Calu3 (cell line): ENCODE results near the gene ZMYND10. TPM values are rescaled to one million over a fixed set of nuclear protein-coding genes. Genes with fewer than 3 reads are reported as not detected.

Source experiments
- BruUV-seq: library from RNA; stranded (reverse); fragments of 400-500 nt; replicated peaks from 2 replicates; lab custom pipeline; 2021; lab: Mats Ljungman, UMichigan
- CTCF ChIA-PET: fragments of 300-600 bp; sonication (Branson Sonifier 250); formaldehyde crosslinking; loops from one replicate; lab custom pipeline; 2022; ENCODE audit warnings: antibody characterized with exemption; lab: Charles Lee
- DNase-seq: peaks from one replicate; pipeline ENCODE4 v3.0.0; 2022
- H3K27ac Mint-ChIP-seq: one replicate; pipeline ENCODE4 v1.8.0; 2022; ENCODE audit warnings: mixed read lengths; ENCODE audit not compliant: unreplicated experiment
- H3K27me3 Mint-ChIP-seq: one replicate; pipeline ENCODE4 v1.8.0; 2022; ENCODE audit warnings: mixed read lengths; ENCODE audit not compliant: unreplicated experiment
- H3K36me3 Mint-ChIP-seq: one replicate; pipeline ENCODE4 v1.8.0; 2022; ENCODE audit warnings: mild to moderate bottlenecking, moderate library complexity, mixed read lengths; ENCODE audit not compliant: insufficient read depth, unreplicated experiment
- H3K4me1 Mint-ChIP-seq: one replicate; pipeline ENCODE4 v1.8.0; 2022; ENCODE audit warnings: mild to moderate bottlenecking, low read depth, mixed read lengths; ENCODE audit not compliant: unreplicated experiment
- H3K4me3 Mint-ChIP-seq: one replicate; pipeline ENCODE4 v1.8.0; 2022; ENCODE audit warnings: mild to moderate bottlenecking, low read depth, moderate library complexity, mixed read lengths; ENCODE audit not compliant: unreplicated experiment
- H3K9me3 Mint-ChIP-seq: one replicate; pipeline ENCODE4 v1.8.0; 2022; ENCODE audit warnings: low read depth, mixed read lengths; ENCODE audit not compliant: unreplicated experiment
- CTCF ChIP-seq: fragments of 200-600 bp; IDR thresholded peaks from one replicate; pipeline ENCODE4 v1.8.0; 2022; ENCODE audit warnings: antibody characterized with exemption; ENCODE audit not compliant: unreplicated experiment
- intact Hi-C: fragments of 100-400 bp; cut with micrococcal nuclease; formaldehyde crosslinking; loops from one replicate; pipeline ENCODE4 v1.10.0; 2022; ENCODE audit not compliant: unreplicated experiment
- total RNA-seq: library from RNA; stranded (reverse); gene quantifications from 2 replicates; pipeline ENCODE4 v1.2.3, GENCODE V29; 2022

ZMYND10 gene
- total RNA-seq, 1 experiment from 2014 or later = 0.71 TPM

GRCh38 chr3:50356553-50356952 is 11.0 kb upstream of the ZMYND10 start:
- intact Hi-C loops = no loop called here
- CTCF ChIA-PET = interaction anchor here (0.6 kb wide), 1 partner anchor 84 kb away, joined by 4 read pairs; no protein-coding TSS in a partner anchor
- H3K27me3 Mint-ChIP-seq = no peaks in the 10 kb centered on the region

GRCh38 chr3:50355829-50356552 is 10.5 kb upstream of the ZMYND10 start:
- TF ChIP-seq CTCF = no peak
- CTCF ChIA-PET = interaction anchor here (0.6 kb wide), 2 partner anchors 25 to 83 kb away, joined by 4 read pairs; no protein-coding TSS in a partner anchor
- Mint-ChIP-seq H3K27ac (no peak overlapping the region), H3K27me3 (no peaks in the 10 kb centered on the region), H3K4me3 (no peak overlapping the region), H3K4me1 (peaks cover 10% of the 10 kb centered on the region), H3K9me3 (no peaks in the 10 kb centered on the region), H3K36me3 (peaks cover 34% of the 10 kb centered on the region)
- DNase-seq = no peak
- intact Hi-C loops = no loop called here
- no TSS peak for BruUV-seq

More at GRCh38 chr3:50356553-50356952, 11.0 kb upstream of the ZMYND10 start:
- no peak overlapping the region for H3K27ac Mint-ChIP-seq
- no peaks in the 10 kb centered on the region for H3K9me3 Mint-ChIP-seq
- H3K4me1 Mint-ChIP-seq = peaks cover 10% of the 10 kb centered on the region
- DNase-seq = no peak
- H3K36me3 Mint-ChIP-seq = peaks cover 29% of the 10 kb centered on the region
- no TSS peak for BruUV-seq
- TF ChIP-seq CTCF = no peak
- H3K4me3 Mint-ChIP-seq = peak overlapping the region; percentile 96

- intact Hi-C loops = no loop called here
- no peak overlapping the region for H3K27ac Mint-ChIP-seq
- DNase-seq = no peak
- H3K9me3 Mint-ChIP-seq = no peaks in the 10 kb centered on the region
- peaks cover 43% of the 10 kb centered on the region for H3K36me3 Mint-ChIP-seq
- no TSS peak for BruUV-seq
- no peaks in the 10 kb centered on the region for H3K27me3 Mint-ChIP-seq
- TF ChIP-seq CTCF = no peak
- CTCF ChIA-PET = no interaction called here
- H3K4me1 Mint-ChIP-seq = peaks cover 17% of the 10 kb centered on the region
- no peak overlapping the region for H3K4me3 Mint-ChIP-seq
Observed at GRCh38 chr3:50354850-50355249, 9.3 kb upstream of the ZMYND10 start.

- BruUV-seq = no TSS peak
- H3K36me3 Mint-ChIP-seq = peaks cover 39% of the 10 kb centered on the region
- TF ChIP-seq CTCF = no peak
- no peak overlapping the region for H3K4me3 Mint-ChIP-seq
- DNase-seq = no peak
- H3K4me1 Mint-ChIP-seq = peaks cover 19% of the 10 kb centered on the region
- CTCF ChIA-PET = no interaction called here
- H3K27ac Mint-ChIP-seq = no peak overlapping the region
- no peaks in the 10 kb centered on the region for H3K9me3 Mint-ChIP-seq
- intact Hi-C loops = no loop called here
- no peaks in the 10 kb centered on the region for H3K27me3 Mint-ChIP-seq
Observed at GRCh38 chr3:50354186-50354764, 8.7 kb upstream of the ZMYND10 start.
